Activated naive CD4-positive, alpha-beta T cell treated with anti-CD3 and anti-CD28 coated beads, Interleukin-2, amount 50 U/mL, for 24 hours (primary cell): ENCODE results near the gene KCNH1.
"Not testable (repeated sequence)": the region's sequence is repeated elsewhere in the genome, so short reads cannot be mapped to it uniquely, and the experiment has no call there.

Experiments used
- H3K27ac Mint-ChIP-seq: one replicate; pipeline ENCODE4 v1.8.0; 2021; ENCODE audit warnings: mild to moderate bottlenecking, mixed read lengths
- H3K27me3 Mint-ChIP-seq: one replicate; pipeline ENCODE4 v1.8.0; 2021; ENCODE audit warnings: mixed read lengths
- H3K36me3 Mint-ChIP-seq: one replicate; pipeline ENCODE4 v1.8.0; 2021; ENCODE audit warnings: mixed read lengths
- H3K4me1 Mint-ChIP-seq: one replicate; pipeline ENCODE4 v1.8.0; 2021; ENCODE audit warnings: mixed read lengths
- H3K4me3 Mint-ChIP-seq: one replicate; pipeline ENCODE4 v1.8.0; 2021; ENCODE audit warnings: mild to moderate bottlenecking, mixed read lengths
- H3K9me3 Mint-ChIP-seq: one replicate; pipeline ENCODE4 v1.8.0; 2021; ENCODE audit warnings: mixed read lengths

KCNH1 gene

GRCh38 chr1:210685295-210685650 lies 448.7 kb downstream of the KCNH1 start:
- no peaks in the 10 kb centered on the region for H3K36me3 Mint-ChIP-seq
- H3K9me3 Mint-ChIP-seq, result no peaks in the 10 kb centered on the region
- no peak overlapping the region for H3K4me3 Mint-ChIP-seq
- no peak overlapping the region for H3K27ac Mint-ChIP-seq
- H3K27me3 Mint-ChIP-seq, result no peaks in the 10 kb centered on the region
- H3K4me1 Mint-ChIP-seq, result no peaks in the 10 kb centered on the region

- peak overlapping the region; percentile 3 for H3K27ac Mint-ChIP-seq
- no peaks in the 10 kb centered on the region for H3K27me3 Mint-ChIP-seq
- no peaks in the 10 kb centered on the region for H3K9me3 Mint-ChIP-seq
- no peak overlapping the region for H3K4me3 Mint-ChIP-seq
- no peaks in the 10 kb centered on the region for H3K4me1 Mint-ChIP-seq
- H3K36me3 Mint-ChIP-seq, result no peaks in the 10 kb centered on the region
Observed at GRCh38 chr1:210684466-210685294, 449.3 kb downstream of the KCNH1 start.

GRCh38 chr1:210683403-210684047 lies 450.4 kb downstream of the KCNH1 start:
- Mint-ChIP-seq H3K4me1 (no peaks in the 10 kb centered on the region), H3K36me3 (no peaks in the 10 kb centered on the region), H3K9me3 (no peaks in the 10 kb centered on the region), H3K4me3 (no peak overlapping the region), H3K27me3 (no peaks in the 10 kb centered on the region), H3K27ac (no peak overlapping the region)

- Mint-ChIP-seq H3K36me3 (no peaks in the 10 kb centered on the region), H3K27me3 (no peaks in the 10 kb centered on the region), H3K27ac (no peak overlapping the region), H3K9me3 (no peaks in the 10 kb centered on the region), H3K4me3 (no peak overlapping the region), H3K4me1 (no peaks in the 10 kb centered on the region)
Observed at GRCh38 chr1:210681158-210681557, 452.8 kb downstream of the KCNH1 start.

- H3K4me3 Mint-ChIP-seq, result no peak overlapping the region
- H3K4me1 Mint-ChIP-seq, result no peaks in the 10 kb centered on the region
- H3K9me3 Mint-ChIP-seq, result no peaks in the 10 kb centered on the region
- H3K27ac Mint-ChIP-seq, result no peak overlapping the region
- H3K36me3 Mint-ChIP-seq, result no peaks in the 10 kb centered on the region
- H3K27me3 Mint-ChIP-seq, result no peaks in the 10 kb centered on the region
Observed at GRCh38 chr1:210678306-210678705, 455.6 kb downstream of the KCNH1 start.

GRCh38 chr1:210677533-210677932 lies 456.4 kb downstream of the KCNH1 start:
- Mint-ChIP-seq H3K27me3 (no peaks in the 10 kb centered on the region), H3K36me3 (no peaks in the 10 kb centered on the region), H3K9me3 (no peaks in the 10 kb centered on the region), H3K4me3 (no peak overlapping the region), H3K27ac (no peak overlapping the region), H3K4me1 (no peaks in the 10 kb centered on the region)

GRCh38 chr1:210676539-210676938 lies 457.4 kb downstream of the KCNH1 start:
- Mint-ChIP-seq H3K27ac (no peak overlapping the region), H3K36me3 (no peaks in the 10 kb centered on the region), H3K4me1 (no peaks in the 10 kb centered on the region), H3K4me3 (no peak overlapping the region), H3K9me3 (no peaks in the 10 kb centered on the region), H3K27me3 (no peaks in the 10 kb centered on the region)

- Mint-ChIP-seq H3K27ac (no peak overlapping the region), H3K27me3 (no peaks in the 10 kb centered on the region), H3K9me3 (no peaks in the 10 kb centered on the region), H3K4me1 (no peaks in the 10 kb centered on the region), H3K36me3 (no peaks in the 10 kb centered on the region), H3K4me3 (no peak overlapping the region)
Observed at GRCh38 chr1:210674151-210674550, 459.8 kb downstream of the KCNH1 start.

GRCh38 chr1:210669951-210670350 lies 464.0 kb downstream of the KCNH1 start:
- Mint-ChIP-seq H3K4me3 (no peak overlapping the region), H3K27ac (no peak overlapping the region), H3K9me3 (no peaks in the 10 kb centered on the region), H3K36me3 (no peaks in the 10 kb centered on the region), H3K27me3 (no peaks in the 10 kb centered on the region), H3K4me1 (no peaks in the 10 kb centered on the region)

GRCh38 chr1:210663730-210664573 lies 470.0 kb downstream of the KCNH1 start:
- no peak overlapping the region for H3K27ac Mint-ChIP-seq
- H3K4me3 Mint-ChIP-seq, result no peak overlapping the region
- H3K36me3 Mint-ChIP-seq, result no peaks in the 10 kb centered on the region
- no peaks in the 10 kb centered on the region for H3K27me3 Mint-ChIP-seq
- H3K4me1 Mint-ChIP-seq, result peaks cover 5% of the 10 kb centered on the region
- no peaks in the 10 kb centered on the region for H3K9me3 Mint-ChIP-seq

GRCh38 chr1:210662291-210663050 lies 471.5 kb downstream of the KCNH1 start:
- Mint-ChIP-seq H3K4me3 (no peak overlapping the region), H3K9me3 (no peaks in the 10 kb centered on the region), H3K4me1 (peaks cover 5% of the 10 kb centered on the region), H3K27me3 (no peaks in the 10 kb centered on the region), H3K36me3 (no peaks in the 10 kb centered on the region), H3K27ac (no peak overlapping the region)

GRCh38 chr1:210661520-210661919 lies 472.4 kb downstream of the KCNH1 start:
- H3K4me3 Mint-ChIP-seq, H3K36me3 Mint-ChIP-seq, H3K27me3 Mint-ChIP-seq, H3K27ac Mint-ChIP-seq, H3K9me3 Mint-ChIP-seq, H3K4me1 Mint-ChIP-seq: not testable (repeated sequence)

GRCh38 chr1:210657806-210658205 lies 476.1 kb downstream of the KCNH1 start:
- no peaks in the 10 kb centered on the region for H3K4me1 Mint-ChIP-seq
- no peaks in the 10 kb centered on the region for H3K27me3 Mint-ChIP-seq
- H3K27ac Mint-ChIP-seq, result no peak overlapping the region
- H3K36me3 Mint-ChIP-seq, result no peaks in the 10 kb centered on the region
- H3K9me3 Mint-ChIP-seq, result no peaks in the 10 kb centered on the region
- H3K4me3 Mint-ChIP-seq, result no peak overlapping the region

- no peaks in the 10 kb centered on the region for H3K9me3 Mint-ChIP-seq
- H3K27me3 Mint-ChIP-seq, result no peaks in the 10 kb centered on the region
- no peaks in the 10 kb centered on the region for H3K36me3 Mint-ChIP-seq
- no peak overlapping the region for H3K4me3 Mint-ChIP-seq
- no peak overlapping the region for H3K27ac Mint-ChIP-seq
- H3K4me1 Mint-ChIP-seq, result no peaks in the 10 kb centered on the region
Observed at GRCh38 chr1:210655511-210655910, 478.4 kb downstream of the KCNH1 start.

- Mint-ChIP-seq H3K27ac (no peak overlapping the region), H3K4me1 (no peaks in the 10 kb centered on the region), H3K9me3 (no peaks in the 10 kb centered on the region), H3K27me3 (no peaks in the 10 kb centered on the region), H3K4me3 (no peak overlapping the region), H3K36me3 (no peaks in the 10 kb centered on the region)
Observed at GRCh38 chr1:210654176-210654981, 479.6 kb downstream of the KCNH1 start.
